22Rv1 (cell line): ENCODE data around the gene RFC1.
"Not testable (repeated sequence)": the region's sequence is repeated elsewhere in the genome, so short reads cannot be mapped to it uniquely, and the experiment has no call there.

Source experiments
- H3K27ac ChIP-seq: fragments of 450-650 bp; 2 replicates; pipeline ENCODE4 v1.5.1; 2017
- ZFX ChIP-seq: fragments of 450-650 bp; IDR thresholded peaks from 2 replicates; pipeline ENCODE4 v1.6.1; 2017; ENCODE audit warnings: antibody characterized with exemption, borderline replicate concordance
- TF ChIP-seq, protein P1 (sequence below): fragments of 450-650 bp; IDR thresholded peaks from 2 replicates; pipeline ENCODE4 v1.5.1; 2017; ENCODE audit warnings: mild to moderate bottlenecking

The RFC1 gene, protein sequence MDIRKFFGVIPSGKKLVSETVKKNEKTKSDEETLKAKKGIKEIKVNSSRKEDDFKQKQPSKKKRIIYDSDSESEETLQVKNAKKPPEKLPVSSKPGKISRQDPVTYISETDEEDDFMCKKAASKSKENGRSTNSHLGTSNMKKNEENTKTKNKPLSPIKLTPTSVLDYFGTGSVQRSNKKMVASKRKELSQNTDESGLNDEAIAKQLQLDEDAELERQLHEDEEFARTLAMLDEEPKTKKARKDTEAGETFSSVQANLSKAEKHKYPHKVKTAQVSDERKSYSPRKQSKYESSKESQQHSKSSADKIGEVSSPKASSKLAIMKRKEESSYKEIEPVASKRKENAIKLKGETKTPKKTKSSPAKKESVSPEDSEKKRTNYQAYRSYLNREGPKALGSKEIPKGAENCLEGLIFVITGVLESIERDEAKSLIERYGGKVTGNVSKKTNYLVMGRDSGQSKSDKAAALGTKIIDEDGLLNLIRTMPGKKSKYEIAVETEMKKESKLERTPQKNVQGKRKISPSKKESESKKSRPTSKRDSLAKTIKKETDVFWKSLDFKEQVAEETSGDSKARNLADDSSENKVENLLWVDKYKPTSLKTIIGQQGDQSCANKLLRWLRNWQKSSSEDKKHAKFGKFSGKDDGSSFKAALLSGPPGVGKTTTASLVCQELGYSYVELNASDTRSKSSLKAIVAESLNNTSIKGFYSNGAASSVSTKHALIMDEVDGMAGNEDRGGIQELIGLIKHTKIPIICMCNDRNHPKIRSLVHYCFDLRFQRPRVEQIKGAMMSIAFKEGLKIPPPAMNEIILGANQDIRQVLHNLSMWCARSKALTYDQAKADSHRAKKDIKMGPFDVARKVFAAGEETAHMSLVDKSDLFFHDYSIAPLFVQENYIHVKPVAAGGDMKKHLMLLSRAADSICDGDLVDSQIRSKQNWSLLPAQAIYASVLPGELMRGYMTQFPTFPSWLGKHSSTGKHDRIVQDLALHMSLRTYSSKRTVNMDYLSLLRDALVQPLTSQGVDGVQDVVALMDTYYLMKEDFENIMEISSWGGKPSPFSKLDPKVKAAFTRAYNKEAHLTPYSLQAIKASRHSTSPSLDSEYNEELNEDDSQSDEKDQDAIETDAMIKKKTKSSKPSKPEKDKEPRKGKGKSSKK

DNA sequence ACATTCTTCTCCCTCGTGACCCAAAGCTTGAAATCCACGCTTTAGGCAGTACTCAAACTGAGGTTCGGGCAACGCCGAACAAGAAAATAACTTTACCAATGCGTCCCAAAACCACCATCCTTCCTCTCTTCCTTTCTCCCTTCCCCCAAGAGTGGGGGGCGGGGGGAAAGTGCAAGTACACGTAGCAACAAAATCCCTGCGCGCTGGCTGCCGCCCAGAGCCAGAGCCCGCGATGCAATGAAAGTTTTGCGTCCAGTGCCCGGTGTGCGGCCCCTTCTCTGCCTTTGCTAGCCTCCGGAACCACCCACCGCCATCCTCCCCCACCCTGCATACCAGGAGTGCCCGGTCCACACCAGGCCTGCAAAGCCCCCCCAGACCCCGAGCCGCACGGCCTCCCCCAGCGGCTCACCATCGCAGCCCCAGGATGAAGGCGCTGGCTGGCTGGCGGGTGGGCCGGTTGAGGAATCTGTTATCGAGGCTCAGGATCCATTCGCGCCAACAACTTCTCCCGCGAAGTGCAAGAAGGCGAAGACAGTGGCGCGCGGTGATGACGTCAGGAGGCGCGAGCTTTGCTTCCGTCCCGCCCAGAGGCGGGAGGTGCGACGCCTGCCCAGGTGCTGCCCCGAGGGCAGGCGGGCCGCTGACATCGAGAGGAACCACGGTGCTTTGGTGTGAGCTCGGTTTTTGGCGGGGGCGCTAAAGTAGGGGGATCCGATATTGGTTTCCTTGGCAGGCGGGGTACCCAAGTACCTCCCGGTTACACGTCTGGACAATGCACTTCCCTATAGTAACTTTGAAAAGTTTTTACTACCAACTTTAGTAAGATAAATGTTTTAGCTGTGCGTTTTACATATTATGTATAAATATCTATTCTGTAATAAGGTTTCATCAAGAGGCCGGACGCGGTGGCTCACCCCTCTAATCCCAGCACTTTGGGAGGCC lies at the start of gene RFC1:
TSS of gene RFC1 (minus strand) at position 533 of the 942 bp plus-strand sequence. CDS start at position 412, 121 bp downstream.
- peak within 1 kb of the TSS; percentile 81 for H3K27ac ChIP-seq
- no peak for TF ChIP-seq ZFX
- TF ChIP-seq, protein P1, sequence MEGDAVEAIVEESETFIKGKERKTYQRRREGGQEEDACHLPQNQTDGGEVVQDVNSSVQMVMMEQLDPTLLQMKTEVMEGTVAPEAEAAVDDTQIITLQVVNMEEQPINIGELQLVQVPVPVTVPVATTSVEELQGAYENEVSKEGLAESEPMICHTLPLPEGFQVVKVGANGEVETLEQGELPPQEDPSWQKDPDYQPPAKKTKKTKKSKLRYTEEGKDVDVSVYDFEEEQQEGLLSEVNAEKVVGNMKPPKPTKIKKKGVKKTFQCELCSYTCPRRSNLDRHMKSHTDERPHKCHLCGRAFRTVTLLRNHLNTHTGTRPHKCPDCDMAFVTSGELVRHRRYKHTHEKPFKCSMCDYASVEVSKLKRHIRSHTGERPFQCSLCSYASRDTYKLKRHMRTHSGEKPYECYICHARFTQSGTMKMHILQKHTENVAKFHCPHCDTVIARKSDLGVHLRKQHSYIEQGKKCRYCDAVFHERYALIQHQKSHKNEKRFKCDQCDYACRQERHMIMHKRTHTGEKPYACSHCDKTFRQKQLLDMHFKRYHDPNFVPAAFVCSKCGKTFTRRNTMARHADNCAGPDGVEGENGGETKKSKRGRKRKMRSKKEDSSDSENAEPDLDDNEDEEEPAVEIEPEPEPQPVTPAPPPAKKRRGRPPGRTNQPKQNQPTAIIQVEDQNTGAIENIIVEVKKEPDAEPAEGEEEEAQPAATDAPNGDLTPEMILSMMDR: no peak

DNA sequence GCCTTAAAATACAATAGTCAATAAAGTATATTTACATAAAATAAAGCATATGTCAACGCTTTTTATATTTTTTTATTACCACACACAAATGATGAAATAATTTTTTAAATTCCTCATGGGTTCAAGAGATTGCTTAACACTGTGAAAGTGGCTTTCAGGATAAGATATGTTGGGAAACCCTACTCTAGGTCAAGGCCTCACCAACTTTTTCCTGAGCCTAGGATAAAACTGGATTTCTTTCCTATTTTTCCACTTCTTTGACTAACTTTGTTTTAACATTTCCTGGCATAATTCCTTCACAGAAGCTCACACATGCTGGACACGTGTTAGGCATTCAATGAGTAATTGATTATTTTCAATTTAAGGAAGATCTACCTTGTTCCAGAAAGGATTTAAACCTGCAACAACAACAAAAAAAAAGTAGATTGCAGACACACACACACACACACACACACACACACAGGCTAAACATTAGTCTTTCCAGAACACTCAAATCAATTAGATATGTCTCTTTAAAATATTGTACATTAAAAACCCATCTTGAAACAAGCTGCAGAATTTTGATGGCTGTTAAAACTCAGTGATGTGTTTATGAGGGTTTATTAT lies 49.6 kb upstream of the RFC1 start:
- TF ChIP-seq, protein P1: no peak
- no peak for TF ChIP-seq ZFX
- no peak overlapping the region for H3K27ac ChIP-seq

DNA sequence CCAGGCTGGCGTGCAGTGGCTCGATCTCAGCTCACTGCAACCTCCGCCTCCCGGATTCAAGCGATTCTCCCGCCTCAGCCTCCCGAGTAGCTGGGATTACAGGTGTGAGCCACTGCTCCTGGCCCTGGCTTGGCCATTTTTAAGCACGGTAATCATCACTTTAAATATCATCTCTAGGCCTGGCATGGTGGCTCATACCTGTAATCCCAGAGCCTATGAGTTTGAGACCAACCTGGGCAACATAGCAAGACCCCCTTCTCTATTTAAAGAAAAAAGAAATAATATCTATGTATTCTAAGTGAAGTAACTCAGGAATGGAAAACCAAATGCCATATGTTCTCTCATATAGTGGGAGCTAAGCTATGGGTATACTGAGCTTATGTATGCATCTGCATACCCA lies 45.4 kb upstream of the RFC1 start:
- not testable (repeated sequence) for H3K27ac ChIP-seq

DNA sequence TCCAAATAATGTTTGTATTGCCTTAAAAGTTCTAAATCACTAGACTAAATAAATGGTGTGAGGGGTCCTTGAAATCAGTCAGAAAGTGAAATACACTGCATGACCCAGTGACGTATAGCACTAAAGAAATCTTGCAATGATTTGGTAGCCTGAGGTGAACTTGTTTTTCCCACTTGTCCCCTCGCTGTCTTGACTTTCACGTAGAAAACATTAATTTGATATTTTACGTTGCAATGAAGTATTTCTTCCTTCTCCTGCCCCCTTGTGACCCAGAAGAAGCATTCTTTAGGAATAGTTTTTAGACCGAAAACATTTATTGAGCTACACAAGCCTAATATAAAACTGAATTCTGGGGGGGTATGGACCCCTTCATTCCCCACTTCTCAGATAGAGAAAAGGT lies 44.3 kb upstream of the RFC1 start:
- TF ChIP-seq ZFX: no peak
- TF ChIP-seq, protein P1: no peak
- H3K27ac ChIP-seq: no peak overlapping the region

DNA sequence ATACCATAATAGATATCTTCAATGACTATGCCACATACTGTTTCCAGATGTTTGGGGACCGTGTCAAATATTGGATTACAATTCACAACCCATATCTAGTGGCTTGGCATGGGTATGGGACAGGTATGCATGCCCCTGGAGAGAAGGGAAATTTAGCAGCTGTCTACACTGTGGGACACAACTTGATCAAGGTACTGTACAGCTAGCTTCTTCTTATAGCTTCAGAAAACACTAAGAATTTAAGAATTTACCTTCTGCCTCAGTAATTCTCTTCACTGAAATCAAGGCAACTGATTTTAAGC lies 41.4 kb upstream of the RFC1 start:
- 0 out of 2 replicates have a peak overlapping the region, but pooled peaks have one; percentile 16 for H3K27ac ChIP-seq
- TF ChIP-seq ZFX: no peak
- TF ChIP-seq, protein P1: no peak

DNA sequence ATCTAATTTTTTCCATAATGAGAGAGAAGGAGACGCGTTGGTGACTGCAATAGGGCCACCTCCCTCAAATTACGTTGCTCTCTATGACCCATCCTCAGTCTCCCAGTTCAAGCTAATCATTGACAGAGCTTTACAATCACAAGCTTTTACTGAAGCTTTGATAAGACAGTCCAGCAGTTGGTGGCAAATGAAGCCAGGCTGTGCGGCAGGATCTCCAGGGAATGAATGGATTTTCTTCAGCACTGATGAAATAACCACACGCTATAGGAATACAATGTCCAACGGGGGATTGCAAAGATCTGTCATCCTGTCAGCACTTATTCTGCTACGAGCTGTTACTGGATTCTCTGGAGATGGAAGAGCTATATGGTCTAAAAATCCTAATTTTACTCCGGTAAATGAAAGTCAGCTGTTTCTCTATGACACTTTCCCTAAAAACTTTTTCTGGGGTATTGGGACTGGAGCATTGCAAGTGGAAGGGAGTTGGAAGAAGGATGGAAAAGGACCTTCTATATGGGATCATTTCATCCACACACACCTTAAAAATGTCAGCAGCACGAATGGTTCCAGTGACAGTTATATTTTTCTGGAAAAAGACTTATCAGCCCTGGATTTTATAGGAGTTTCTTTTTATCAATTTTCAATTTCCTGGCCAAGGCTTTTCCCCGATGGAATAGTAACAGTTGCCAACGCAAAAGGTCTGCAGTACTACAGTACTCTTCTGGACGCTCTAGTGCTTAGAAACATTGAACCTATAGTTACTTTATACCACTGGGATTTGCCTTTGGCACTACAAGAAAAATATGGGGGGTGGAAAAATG lies 40.8 kb upstream of the RFC1 start, which contains the start of gene KLB:
TSS of gene KLB (plus strand) at position 168 of the 821 bp plus-strand sequence. CDS start at position 188, 20 bp downstream.
- no peak for TF ChIP-seq ZFX
- TF ChIP-seq, protein P1: no peak
- H3K27ac ChIP-seq: peak within 1 kb of the TSS; percentile 16; the same call in 1 of the 2 replicates

DNA sequence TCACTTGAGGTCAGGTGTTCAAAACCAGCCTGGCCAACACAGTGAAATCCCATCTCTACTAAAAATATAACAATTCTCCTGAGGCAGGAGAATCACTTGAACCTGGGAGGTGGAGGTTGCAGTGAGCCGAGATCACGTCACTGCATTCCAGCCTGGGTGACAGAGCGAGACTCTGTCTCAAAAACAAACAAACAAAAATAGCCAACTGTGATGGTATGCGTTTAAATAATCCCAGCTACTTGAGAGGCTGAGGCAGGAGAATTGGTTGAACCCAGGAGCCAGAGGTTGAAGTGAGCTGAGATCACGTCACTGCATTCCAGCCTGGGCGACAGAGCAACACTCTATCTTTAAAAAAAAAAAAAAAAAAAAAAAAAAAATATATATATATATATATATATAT lies 35.5 kb upstream of the RFC1 start:
- not testable (repeated sequence) for H3K27ac ChIP-seq
